IMR-90 (cell line): ENCODE measurements around the gene MAMLD1. TPM values are rescaled to one million over a fixed set of nuclear protein-coding genes. Genes with fewer than 3 reads are reported as not detected.

Experiments
- ATAC-seq: fragments of 200-7000 bp; cut with Tn5 transposase; 2 replicates; pipeline ENCODE4 v1.9.1; 2020; ENCODE audit warnings: low read depth, mild to moderate bottlenecking, moderate library complexity
- BruUV-seq: library from RNA; stranded (reverse); fragments of 400-500 nt; replicated peaks from 2 replicates; lab custom pipeline; 2021; lab: Mats Ljungman, UMichigan
- CTCF ChIA-PET: fragments of 300-600 bp; formaldehyde crosslinking; extraction: SDS; loops from one replicate; lab custom pipeline; 2021; ENCODE audit warnings: antibody characterized with exemption; lab: Yijun Ruan, JAX
- POLR2A ChIA-PET: fragments of 300-600 bp; sonication (Branson Sonifier 250); formaldehyde crosslinking; loops from one replicate; lab custom pipeline; 2022; ENCODE audit warnings: antibody characterized with exemption; ENCODE audit not compliant: unreplicated experiment; lab: Charles Lee
- DNase-seq: peaks from one replicate; pipeline ENCODE4 v3.0.0; 2013
- H2AFZ ChIP-seq: replicated peaks from 2 replicates; pipeline ENCODE3; 2013; ENCODE audit warnings: low read length, mild to moderate bottlenecking; ENCODE audit not compliant: poor library complexity
- H2AK5ac ChIP-seq: 2 replicates; pipeline ENCODE4 v1.6.1; 2013; ENCODE audit warnings: low read depth, low read length, inconsistent platforms
- H2AK9ac ChIP-seq: replicated peaks from 2 replicates; pipeline ENCODE3; 2013; ENCODE audit warnings: mild to moderate bottlenecking, low read depth, low read length, moderate library complexity; ENCODE audit not compliant: poor library complexity
- H2BK120ac ChIP-seq: 2 replicates; pipeline ENCODE4 v1.6.1; 2013; ENCODE audit warnings: low read depth, low read length, inconsistent platforms
- H2BK15ac ChIP-seq: 3 replicates; pipeline ENCODE4 v1.6.1; 2013; ENCODE audit warnings: low read depth, low read length, inconsistent platforms
- H2BK20ac ChIP-seq: 2 replicates; pipeline ENCODE4 v1.6.1; 2013; ENCODE audit warnings: low read depth, mild to moderate bottlenecking, inconsistent platforms, low read length, moderate library complexity
- H2BK5ac ChIP-seq: 2 replicates; pipeline ENCODE4 v1.6.1; 2013; ENCODE audit warnings: mild to moderate bottlenecking, low read depth, low read length, inconsistent platforms; ENCODE audit not compliant: poor library complexity, severe bottlenecking
- H3K14ac ChIP-seq: replicated peaks from 2 replicates; pipeline ENCODE4 v1.6.1; 2013; ENCODE audit warnings: low read depth, low read length, inconsistent platforms
- H3K18ac ChIP-seq: 2 replicates; pipeline ENCODE4 v1.6.1; 2013; ENCODE audit warnings: low read depth, low read length, control low read depth
- H3K23ac ChIP-seq: 2 replicates; pipeline ENCODE4 v1.6.1; 2013; ENCODE audit warnings: low read depth, low read length, inconsistent platforms
- H3K27ac ChIP-seq: 2 replicates; pipeline ENCODE4 v1.5.1; 2013; ENCODE audit warnings: mild to moderate bottlenecking, control low read depth, low read length; ENCODE audit not compliant: insufficient read depth
- H3K27me3 ChIP-seq: 2 replicates; pipeline ENCODE4 v1.6.1; 2013; ENCODE audit warnings: low read length; ENCODE audit not compliant: control insufficient read depth, insufficient read depth
- H3K36me3 ChIP-seq: 2 replicates; pipeline ENCODE4 v1.6.1; 2013; ENCODE audit warnings: low read length, mixed read lengths; ENCODE audit not compliant: control insufficient read depth, insufficient read depth
- H3K4ac ChIP-seq: 2 replicates; pipeline ENCODE4 v1.6.1; 2013; ENCODE audit warnings: low read depth, low read length, inconsistent platforms
- H3K4me1 ChIP-seq: 2 replicates; pipeline ENCODE4 v1.6.1; 2013; ENCODE audit warnings: low read length, mixed read lengths; ENCODE audit not compliant: control insufficient read depth, insufficient read depth
- H3K4me2 ChIP-seq: 2 replicates; pipeline ENCODE4 v1.6.1; 2013; ENCODE audit warnings: low read depth, mild to moderate bottlenecking, control low read depth, low read length, moderate library complexity
- H3K4me3 ChIP-seq: 2 replicates; pipeline ENCODE4 v1.5.1; 2013; ENCODE audit warnings: low read depth, mild to moderate bottlenecking, control low read depth, low read length, moderate library complexity; ENCODE audit not compliant: insufficient read depth
- H3K56ac ChIP-seq: 2 replicates; pipeline ENCODE4 v1.6.1; 2013; ENCODE audit warnings: low read length, inconsistent platforms; ENCODE audit not compliant: insufficient read depth; ENCODE audit errors: extremely low read depth
- H3K79me1 ChIP-seq, 2 experiments: 2 replicates each; pipeline ENCODE4 v1.6.1; 2013; ENCODE audit warnings: low read length in 2 of 2, inconsistent platforms in 1 of 2, low read depth in 1 of 2
- H3K9ac ChIP-seq: 2 replicates; pipeline ENCODE4 v1.6.1; 2013; ENCODE audit warnings: low read depth, low read length, control low read depth
- H3K9me1 ChIP-seq: 2 replicates; pipeline ENCODE4 v1.6.1; 2013; ENCODE audit warnings: low read length, inconsistent platforms; ENCODE audit not compliant: insufficient read depth
- H3K9me3 ChIP-seq: 2 replicates; pipeline ENCODE4 v1.6.1; 2013; ENCODE audit warnings: low read length; ENCODE audit not compliant: control insufficient read depth, insufficient read depth
- H4K20me1 ChIP-seq: 2 replicates; pipeline ENCODE4 v1.6.1; 2013; ENCODE audit warnings: low read length, inconsistent platforms; ENCODE audit not compliant: insufficient read depth
- H4K5ac ChIP-seq: 2 replicates; pipeline ENCODE4 v1.6.1; 2013; ENCODE audit warnings: mild to moderate bottlenecking, low read depth, low read length, control low read depth
- H4K8ac ChIP-seq, 2 experiments: 2 replicates each; pipeline ENCODE4 v1.6.1; 2013; ENCODE audit warnings: low read depth in 2 of 2, low read length in 2 of 2, control low read depth in 1 of 2, inconsistent platforms in 1 of 2
- H4K91ac ChIP-seq: 2 replicates; pipeline ENCODE4 v1.6.1; 2013; ENCODE audit warnings: low read depth, low read length, inconsistent platforms; ENCODE audit not compliant: insufficient read depth
- BHLHE40 ChIP-seq: fragments of 150-350 bp; IDR thresholded peaks from 2 replicates; pipeline ENCODE4 v1.6.1; 2016; ENCODE audit warnings: mild to moderate bottlenecking, low read depth, low read length
- RAD21 ChIP-seq: IDR thresholded peaks from 2 replicates; pipeline ENCODE4 v1.6.1; 2012; ENCODE audit warnings: low read length, improper control_type of control experiment
- SMC3 ChIP-seq: fragments of 150-350 bp; IDR thresholded peaks from 2 replicates; pipeline ENCODE4 v1.6.1; 2016; ENCODE audit warnings: low read depth, mild to moderate bottlenecking, antibody characterized with exemption, low read length, moderate library complexity
- WGBS, 2 experiments: methylation state at CpG; one replicate each; pipeline versions ENCODE4 v1.1.5 to v1.1.7; 2013; ENCODE audit warnings: missing lambda C conversion rate in 2 of 2; ENCODE audit not compliant: insufficient read length in 1 of 2; ENCODE audit errors: extremely low coverage in 2 of 2; 5-methylcytosine and 5-hydroxymethylcytosine counted together
- dilution Hi-C: fragments of 300-500 bp; cut with HindIII; formaldehyde crosslinking; loops from one replicate; pipeline ENCODE4 v1.14.3; 2018; ENCODE audit warnings: low sequenced_read_pairs; ENCODE audit not compliant: unreplicated experiment
- in situ Hi-C: fragments of 300-500 bp; cut with MboI; formaldehyde crosslinking; loops from 3 replicates; pipeline ENCODE4 v1.14.3; 2019; ENCODE audit warnings: low sequenced_read_pairs, inconsistent platforms, mixed read lengths
- intact Hi-C: fragments of 100-400 bp; cut with micrococcal nuclease; formaldehyde crosslinking; loops from 2 replicates; pipeline ENCODE4 v1.10.0; 2022
- polyA plus RNA-seq, 3 experiments: library from polyadenylated mRNA; depleted of rRNA; stranded (reverse); fragments of >200 nt; gene quantifications; 2 replicates each; pipeline ENCODE4 v1.2.3, GENCODE V29; 2012; ENCODE audit warnings: low replicate concordance in 1 of 3
- total RNA-seq: library from RNA; depleted of rRNA; stranded (reverse); fragments of >200 nt; gene quantifications from 2 replicates; pipeline ENCODE4 v1.2.3, GENCODE V29; 2012
- TF ChIP-seq, protein P1 (sequence below): conservative IDR thresholded peaks from 2 replicates; pipeline ENCODE4 v1.5.1; 2012; ENCODE audit warnings: mild to moderate bottlenecking, low read depth, low read length, improper control_type of control experiment

The MAMLD1 gene
- total and polyA plus RNA-seq, 2 of the 4 experiments (the other 2 are of a cell fraction): 1.4 to 11.0 TPM

DNA sequence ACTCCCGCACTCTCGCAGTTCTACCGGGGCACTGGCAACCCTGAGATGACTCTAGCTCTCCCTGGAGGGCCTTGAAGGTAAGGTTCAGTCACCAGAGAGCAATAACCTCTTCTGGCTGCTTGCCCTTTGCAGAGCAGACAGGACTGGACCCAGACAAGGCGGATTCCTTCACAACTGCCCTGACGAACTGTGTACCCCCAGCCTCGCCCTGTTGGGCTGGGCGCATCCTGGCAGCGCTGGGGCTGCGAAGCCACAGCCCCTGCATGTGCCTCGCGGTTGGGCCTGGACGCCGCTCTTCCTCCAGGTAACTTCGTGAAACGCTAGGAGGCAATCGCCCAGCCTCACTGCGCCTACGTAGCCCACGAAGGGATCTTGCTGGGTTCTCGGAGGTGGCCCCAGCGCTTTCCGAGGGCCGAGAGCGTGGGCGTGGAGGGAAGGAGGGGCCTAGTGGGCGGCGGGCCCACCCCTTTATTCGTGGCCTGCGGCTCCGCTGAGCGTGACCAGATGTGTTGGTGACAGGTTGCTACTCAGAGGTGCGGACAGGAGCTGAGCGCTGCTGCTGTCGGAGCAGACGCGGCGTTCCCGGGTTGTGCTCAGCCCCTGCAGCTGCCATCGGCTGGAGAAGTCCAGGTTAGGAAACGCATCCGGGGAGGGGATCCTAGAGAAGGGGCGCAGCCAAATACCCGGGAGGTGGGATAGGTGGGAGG is 1.9 kb upstream of the MAMLD1 start:
- dilution Hi-C loops: no loop called here
- in situ Hi-C loops: loop anchor here (25.0 kb wide), 2 partner anchors 351 to 399 kb away; no protein-coding TSS in a partner anchor
- TF ChIP-seq BHLHE40: no peak
- TF ChIP-seq, protein P1, sequence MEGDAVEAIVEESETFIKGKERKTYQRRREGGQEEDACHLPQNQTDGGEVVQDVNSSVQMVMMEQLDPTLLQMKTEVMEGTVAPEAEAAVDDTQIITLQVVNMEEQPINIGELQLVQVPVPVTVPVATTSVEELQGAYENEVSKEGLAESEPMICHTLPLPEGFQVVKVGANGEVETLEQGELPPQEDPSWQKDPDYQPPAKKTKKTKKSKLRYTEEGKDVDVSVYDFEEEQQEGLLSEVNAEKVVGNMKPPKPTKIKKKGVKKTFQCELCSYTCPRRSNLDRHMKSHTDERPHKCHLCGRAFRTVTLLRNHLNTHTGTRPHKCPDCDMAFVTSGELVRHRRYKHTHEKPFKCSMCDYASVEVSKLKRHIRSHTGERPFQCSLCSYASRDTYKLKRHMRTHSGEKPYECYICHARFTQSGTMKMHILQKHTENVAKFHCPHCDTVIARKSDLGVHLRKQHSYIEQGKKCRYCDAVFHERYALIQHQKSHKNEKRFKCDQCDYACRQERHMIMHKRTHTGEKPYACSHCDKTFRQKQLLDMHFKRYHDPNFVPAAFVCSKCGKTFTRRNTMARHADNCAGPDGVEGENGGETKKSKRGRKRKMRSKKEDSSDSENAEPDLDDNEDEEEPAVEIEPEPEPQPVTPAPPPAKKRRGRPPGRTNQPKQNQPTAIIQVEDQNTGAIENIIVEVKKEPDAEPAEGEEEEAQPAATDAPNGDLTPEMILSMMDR: peak; percentile 32; the same call in 1 of the 2 replicates
- TF ChIP-seq RAD21: peak; percentile 48; the same call in 1 of the 2 replicates
- TF ChIP-seq SMC3: peak; percentile 27; the same call in 1 of the 2 replicates

More for the DNA sequence above, 1.9 kb upstream of the MAMLD1 start:
- ChIA-PET POLR2A (no interaction called here), CTCF (no interaction called here)
- Histone ChIP-seq H3K9me1 (no peaks in the 10 kb centered on the region), H3K27ac (no peak overlapping the region), H3K4me3 (peak overlapping the region; percentile 83), H2AK5ac (peak overlapping the region; percentile 12; the same call in 1 of the 2 replicates), H4K20me1 (no peaks in the 10 kb centered on the region), H3K9ac (no peak overlapping the region), H4K5ac (no peak overlapping the region), H2AFZ (peak overlapping the region; percentile 88), H3K4ac (no peak overlapping the region), H3K27me3 (no peaks in the 10 kb centered on the region; the same call in 1 of the 2 replicates), H2BK20ac (no peak overlapping the region), H3K79me1 (peaks cover 0 to 9% of the 10 kb centered on the region in 2 experiments; a peak in 1 of 4 replicates), H3K23ac (no peak overlapping the region), H3K56ac (no peak overlapping the region), H2BK15ac (no peak overlapping the region), H3K14ac (no peak overlapping the region), H2BK5ac (no peak overlapping the region), H3K9me3 (no peaks in the 10 kb centered on the region), H4K8ac (no peak overlapping the region), H4K91ac (no peak overlapping the region), H3K4me2 (peak overlapping the region; percentile 76), H3K18ac (no peak overlapping the region), H2AK9ac (peak overlapping the region; percentile 82), H3K4me1 (peaks cover 2% of the 10 kb centered on the region), H3K36me3 (no peaks in the 10 kb centered on the region), H2BK120ac (no peak overlapping the region)
- peak; percentile 26 for DNase-seq
- 36% methylated on average over 20 of the region's 43 CpGs; no CpG with 5 or more reads in 1 of the 2 experiments for WGBS, 2 experiments
- no TSS peak for BruUV-seq
- intact Hi-C loops: loop anchor here (1.0 to 10.0 kb wide), 4 partner anchors 209 to 324 kb away; no protein-coding TSS in a partner anchor
- no peak for ATAC-seq
